Stomach (tissue), 4 donors: ENCODE results near the gene ELMO3.

Experiments
- EP300 ChIP-seq: sonication (generic); formaldehyde crosslinking; IDR thresholded peaks from one replicate; pipeline ENCODE4 v1.6.1; 2017; ENCODE audit warnings: antibody characterized with exemption
- TF ChIP-seq, protein P1 (sequence below), 7 experiments: fragments of 450-650 bp in 4 of 7; fragments of 200-600 bp in 3 of 7; sonication (generic) in 3 of 7; IDR thresholded peaks; one replicate each; pipeline ENCODE4 v1.5.1; 2016 to 2019; ENCODE audit warnings: antibody characterized with exemption in 7 of 7, control low read depth in 2 of 7, mild to moderate bottlenecking in 1 of 7

DNA sequence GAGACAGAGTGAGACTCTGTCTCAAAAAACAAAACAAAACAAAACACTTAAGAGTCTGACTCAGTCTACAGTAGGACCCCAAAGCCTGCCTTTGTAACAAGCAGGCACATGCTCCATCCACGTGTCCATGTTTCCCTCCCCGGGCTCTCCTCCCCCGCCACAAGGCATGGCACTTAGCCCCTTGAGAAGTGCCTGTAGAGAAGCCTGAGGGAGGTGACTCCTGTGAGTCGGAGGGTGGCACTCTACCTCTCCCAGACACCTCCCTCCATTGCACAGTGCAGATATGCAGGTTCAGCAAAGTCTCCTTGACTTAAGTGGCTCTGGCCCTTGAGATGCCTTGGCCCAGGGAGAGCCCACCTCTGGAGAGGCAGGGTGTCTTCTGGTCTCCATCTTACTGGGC is 41.6 kb downstream of the ELMO3 start:
- TF ChIP-seq, protein P1, sequence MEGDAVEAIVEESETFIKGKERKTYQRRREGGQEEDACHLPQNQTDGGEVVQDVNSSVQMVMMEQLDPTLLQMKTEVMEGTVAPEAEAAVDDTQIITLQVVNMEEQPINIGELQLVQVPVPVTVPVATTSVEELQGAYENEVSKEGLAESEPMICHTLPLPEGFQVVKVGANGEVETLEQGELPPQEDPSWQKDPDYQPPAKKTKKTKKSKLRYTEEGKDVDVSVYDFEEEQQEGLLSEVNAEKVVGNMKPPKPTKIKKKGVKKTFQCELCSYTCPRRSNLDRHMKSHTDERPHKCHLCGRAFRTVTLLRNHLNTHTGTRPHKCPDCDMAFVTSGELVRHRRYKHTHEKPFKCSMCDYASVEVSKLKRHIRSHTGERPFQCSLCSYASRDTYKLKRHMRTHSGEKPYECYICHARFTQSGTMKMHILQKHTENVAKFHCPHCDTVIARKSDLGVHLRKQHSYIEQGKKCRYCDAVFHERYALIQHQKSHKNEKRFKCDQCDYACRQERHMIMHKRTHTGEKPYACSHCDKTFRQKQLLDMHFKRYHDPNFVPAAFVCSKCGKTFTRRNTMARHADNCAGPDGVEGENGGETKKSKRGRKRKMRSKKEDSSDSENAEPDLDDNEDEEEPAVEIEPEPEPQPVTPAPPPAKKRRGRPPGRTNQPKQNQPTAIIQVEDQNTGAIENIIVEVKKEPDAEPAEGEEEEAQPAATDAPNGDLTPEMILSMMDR (IDR thresholded peaks at IDR 0.05), result no peak
- TF ChIP-seq EP300, result no peak
